Body of pancreas (tissue), 4 donors: ENCODE results near the gene CTAGE1. TPM values are rescaled to one million over a fixed set of nuclear protein-coding genes. Genes with fewer than 3 reads are reported as not detected.
"Not testable (repeated sequence)": the region's sequence is repeated elsewhere in the genome, so short reads cannot be mapped to it uniquely, and the experiment has no call there.

Experiments used
- ATAC-seq: fragments of 150-250 bp; one replicate; pipeline ENCODE4 v1.9.1; 2016
- DNase-seq, 4 donors: peaks; one replicate each; pipeline ENCODE4 v3.0.0-alpha.2; 2019
- H3K27ac ChIP-seq, 4 donors: fragments of 200-600 bp; sonication (generic); 1 replicate in 3 of 4; 2 replicates in 1 of 4; pipeline versions ENCODE4 v1.5.1 to v1.6.1; 2016 to 2019; ENCODE audit warnings: mild to moderate bottlenecking in 1 of 4, mixed read lengths in 1 of 4, moderate library complexity in 1 of 4
- H3K27me3 ChIP-seq, 2 donors: fragments of 200-600 bp; sonication (generic); one replicate each; pipeline ENCODE4 v1.6.0; 2016; ENCODE audit warnings: mild to moderate bottlenecking in 1 of 2
- H3K36me3 ChIP-seq, 2 donors: fragments of 200-600 bp; sonication (generic); replicated peaks in 1 of 2; 2 replicates each; pipeline ENCODE4 v1.5.1; 2016; ENCODE audit warnings: low read depth in 2 of 2; ENCODE audit not compliant: insufficient read depth in 1 of 2
- H3K4me1 ChIP-seq: fragments of 200-600 bp; sonication (generic); one replicate; pipeline ENCODE4 v1.6.0; 2016
- H3K4me3 ChIP-seq, 2 donors: fragments of 200-600 bp; sonication (generic); 1 replicate in 1 of 2; 2 replicates in 1 of 2; pipeline ENCODE4 v1.5.1; 2016 to 2019
- H3K9me3 ChIP-seq, 3 donors: fragments of 200-600 bp; sonication (generic); 1 replicate in 2 of 3; 2 replicates in 1 of 3; pipeline ENCODE4 v1.5.1; 2016
- POLR2A ChIP-seq, 3 donors: fragments of 450-650 bp; IDR thresholded peaks; one replicate each; pipeline ENCODE4 v1.6.1; 2016; ENCODE audit warnings: antibody characterized with exemption in 3 of 3, mild to moderate bottlenecking in 2 of 3
- WGBS, 2 donors: methylation state at CpG; one replicate each; pipeline ENCODE4 v1.1.5; 2017; 5-methylcytosine and 5-hydroxymethylcytosine counted together
- intact Hi-C: fragments of 100-400 bp; cut with DNase I; formaldehyde crosslinking; loops from one replicate; pipeline ENCODE4 v1.15.1; 2023
- total RNA-seq, 2 donors: library from RNA; depleted of rRNA; stranded (reverse); fragments of >200 nt; gene quantifications; one replicate each; pipeline ENCODE4 v1.1.0, GENCODE V29; 2016
- TF ChIP-seq, protein P1 (sequence below), 7 experiments: fragments of 450-650 bp in 4 of 7; fragments of 200-600 bp in 3 of 7; sonication (generic) in 3 of 7; IDR thresholded peaks; one replicate each; pipeline ENCODE4 v1.5.1; 2016 to 2019; ENCODE audit warnings: antibody characterized with exemption in 7 of 7

The CTAGE1 gene
- total RNA-seq, 2 donors from 2014 or later, result not detected

DNA sequence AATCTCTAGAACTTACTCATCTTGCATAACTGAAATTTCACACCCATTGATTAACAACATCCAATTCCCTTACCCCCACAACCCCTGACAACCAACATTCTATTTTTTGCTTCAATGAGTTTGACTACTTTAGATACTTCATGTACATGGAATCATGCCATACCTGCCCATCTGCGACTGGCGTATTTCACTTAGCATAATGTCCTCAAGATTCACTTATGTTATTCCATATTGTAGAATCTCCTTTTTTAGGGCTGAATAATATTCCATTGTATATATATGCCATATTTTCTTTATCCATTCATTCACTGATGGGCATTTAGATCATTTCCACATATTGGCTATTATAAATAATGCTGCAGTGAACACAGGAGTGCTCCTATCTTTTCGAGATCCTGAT, 13.8 kb downstream of the CTAGE1 start:
- ATAC-seq (no peak), DNase-seq (no peak)
- Histone ChIP-seq H3K4me3 (no peak overlapping the region), H3K4me1 (no peaks in the 10 kb centered on the region), H3K36me3 (no peaks in the 10 kb centered on the region), H3K9me3 (no peaks in the 10 kb centered on the region), H3K27ac (no peak overlapping the region), H3K27me3 (no peaks in the 10 kb centered on the region)
- intact Hi-C loops, result no loop called here
- TF ChIP-seq POLR2A (IDR thresholded peaks at IDR 0.05), result no peak
- TF ChIP-seq, protein P1, sequence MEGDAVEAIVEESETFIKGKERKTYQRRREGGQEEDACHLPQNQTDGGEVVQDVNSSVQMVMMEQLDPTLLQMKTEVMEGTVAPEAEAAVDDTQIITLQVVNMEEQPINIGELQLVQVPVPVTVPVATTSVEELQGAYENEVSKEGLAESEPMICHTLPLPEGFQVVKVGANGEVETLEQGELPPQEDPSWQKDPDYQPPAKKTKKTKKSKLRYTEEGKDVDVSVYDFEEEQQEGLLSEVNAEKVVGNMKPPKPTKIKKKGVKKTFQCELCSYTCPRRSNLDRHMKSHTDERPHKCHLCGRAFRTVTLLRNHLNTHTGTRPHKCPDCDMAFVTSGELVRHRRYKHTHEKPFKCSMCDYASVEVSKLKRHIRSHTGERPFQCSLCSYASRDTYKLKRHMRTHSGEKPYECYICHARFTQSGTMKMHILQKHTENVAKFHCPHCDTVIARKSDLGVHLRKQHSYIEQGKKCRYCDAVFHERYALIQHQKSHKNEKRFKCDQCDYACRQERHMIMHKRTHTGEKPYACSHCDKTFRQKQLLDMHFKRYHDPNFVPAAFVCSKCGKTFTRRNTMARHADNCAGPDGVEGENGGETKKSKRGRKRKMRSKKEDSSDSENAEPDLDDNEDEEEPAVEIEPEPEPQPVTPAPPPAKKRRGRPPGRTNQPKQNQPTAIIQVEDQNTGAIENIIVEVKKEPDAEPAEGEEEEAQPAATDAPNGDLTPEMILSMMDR (IDR thresholded peaks at IDR 0.05), result no peak
- 75 to 98% methylated on average over 3 of the region's 3 CpGs for WGBS, 2 donors

DNA sequence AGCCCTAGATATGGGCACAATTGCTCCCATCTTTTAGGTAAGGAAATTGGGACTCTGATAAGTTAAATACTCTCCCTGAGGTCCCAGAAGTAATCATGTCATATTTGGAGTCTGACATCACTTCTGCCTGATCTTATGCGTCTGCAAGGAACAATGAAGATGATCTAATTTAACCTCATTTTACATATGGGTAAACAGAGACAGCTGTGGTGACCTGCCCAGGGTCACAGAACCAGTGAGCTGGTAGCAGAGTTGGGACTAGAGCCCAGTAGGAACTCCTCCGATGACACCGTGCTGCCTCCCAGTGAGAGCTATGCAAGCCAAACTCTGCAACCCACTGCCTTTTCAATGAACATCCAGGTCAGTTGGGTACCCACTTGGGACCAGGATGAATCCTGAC, 17.8 kb downstream of the CTAGE1 start:
- ATAC-seq, result no peak
- Histone ChIP-seq H3K9me3 (no peaks in the 10 kb centered on the region), H3K36me3 (no peaks in the 10 kb centered on the region), H3K27ac (no peak overlapping the region), H3K4me3 (no peak overlapping the region), H3K27me3 (no peaks in the 10 kb centered on the region), H3K4me1 (no peaks in the 10 kb centered on the region)
- TF ChIP-seq POLR2A (IDR thresholded peaks at IDR 0.05), result no peak
- TF ChIP-seq, protein P1 (IDR thresholded peaks at IDR 0.05), result no peak
- 43 to 62% methylated on average over 3 of the region's 3 CpGs for WGBS, 2 donors
- no peak for DNase-seq
- intact Hi-C loops, result no loop called here

DNA sequence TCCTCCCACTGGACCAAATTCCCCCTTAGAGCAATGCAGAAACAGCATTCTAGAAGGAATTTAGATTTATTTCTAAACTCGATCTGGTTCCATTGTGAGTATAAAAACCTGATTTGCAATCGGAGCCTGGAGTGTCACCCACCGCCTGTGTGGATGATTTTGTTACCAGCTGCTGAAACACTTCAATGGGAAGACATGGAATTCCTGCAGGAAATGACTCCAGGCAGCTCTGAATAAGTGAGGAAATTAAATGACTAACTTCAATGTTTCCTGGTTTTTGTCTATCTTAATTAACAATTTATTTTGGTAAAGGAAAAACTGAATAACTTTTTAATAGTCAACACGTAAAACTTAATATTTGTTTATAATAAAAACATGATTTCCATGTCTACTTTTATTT, 19.3 kb downstream of the CTAGE1 start:
- Histone ChIP-seq H3K4me1 (no peaks in the 10 kb centered on the region), H3K9me3 (no peaks in the 10 kb centered on the region), H3K27ac (no peak overlapping the region), H3K36me3 (no peaks in the 10 kb centered on the region), H3K27me3 (no peaks in the 10 kb centered on the region), H3K4me3 (no peak overlapping the region)
- WGBS, 2 donors, result 51 to 65% methylated on average over 4 of the region's 4 CpGs
- TF ChIP-seq POLR2A (IDR thresholded peaks at IDR 0.05), result no peak
- TF ChIP-seq, protein P1 (IDR thresholded peaks at IDR 0.05), result no peak
- intact Hi-C loops, result no loop called here
- no peak for DNase-seq
- ATAC-seq, result no peak

DNA sequence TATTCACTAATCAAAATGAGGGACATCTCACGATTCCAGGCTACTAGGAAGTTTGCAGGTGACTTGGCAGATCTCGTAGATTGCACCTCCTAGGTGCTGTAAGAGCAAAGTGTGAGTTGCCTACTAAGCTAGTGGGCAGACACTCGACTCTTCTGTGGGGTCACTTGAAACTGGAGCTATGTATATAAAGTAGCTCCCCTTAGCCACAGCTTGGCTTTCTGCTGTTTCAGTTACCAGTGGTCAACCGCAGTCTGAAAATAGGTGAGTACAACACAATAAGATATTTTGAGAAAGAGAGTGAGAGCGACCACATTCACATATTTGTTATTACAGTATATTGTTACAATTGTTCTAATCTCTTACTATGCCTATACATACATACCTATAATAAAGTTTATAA, 23.3 kb downstream of the CTAGE1 start:
- DNase-seq (no peak), ATAC-seq (no peak)
- H3K4me1 ChIP-seq, result no peaks in the 10 kb centered on the region
- H3K4me3 ChIP-seq, result no peak overlapping the region
- no peaks in the 10 kb centered on the region for H3K36me3 ChIP-seq
- 83 to 90% methylated on average over 5 of the region's 5 CpGs for WGBS, 2 donors
- no peaks in the 10 kb centered on the region for H3K9me3 ChIP-seq
- no peak overlapping the region for H3K27ac ChIP-seq
- no peaks in the 10 kb centered on the region for H3K27me3 ChIP-seq
- intact Hi-C loops, result no loop called here
- TF ChIP-seq, protein P1 (IDR thresholded peaks at IDR 0.05), result no peak
- TF ChIP-seq POLR2A (IDR thresholded peaks at IDR 0.05), result no peak

DNA sequence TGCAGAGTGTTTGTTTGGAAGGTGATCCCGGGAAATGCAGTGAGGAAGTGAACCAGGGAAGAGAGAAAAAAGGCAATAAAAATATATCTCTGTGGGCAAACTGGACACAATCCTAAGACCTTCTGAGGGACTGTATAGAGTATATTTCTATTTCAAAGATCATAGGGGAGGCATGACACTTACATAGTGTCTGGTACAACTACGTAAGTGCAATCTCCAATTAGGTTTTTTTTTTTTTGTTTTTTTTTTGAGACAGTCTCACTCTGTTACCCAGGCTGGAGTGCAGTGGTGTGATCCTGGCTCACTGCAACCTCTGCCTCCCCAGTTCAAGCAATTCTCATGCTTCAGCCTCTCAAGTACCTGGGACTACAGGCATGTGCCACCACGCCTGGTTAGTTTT, 24.6 kb downstream of the CTAGE1 start:
- intact Hi-C loops, ATAC-seq, H3K36me3 ChIP-seq: not testable (repeated sequence)

More for the DNA sequence above, 24.6 kb downstream of the CTAGE1 start:
- H3K27ac ChIP-seq, H3K9me3 ChIP-seq, H3K4me1 ChIP-seq, DNase-seq, H3K27me3 ChIP-seq, H3K4me3 ChIP-seq: not testable (repeated sequence)
- 87 to 90% methylated on average over 3 of the region's 3 CpGs for WGBS, 2 donors
